ENCODE results near the gene MAN1A1. TPM values are rescaled to one million over a fixed set of nuclear protein-coding genes. Genes with fewer than 3 reads are reported as not detected.

MAN1A1 gene
- polyA plus RNA-seq, 2 of the 4 experiments (the other 2 are of a cell fraction) = 0.05 TPM; not detected in 1

DNA sequence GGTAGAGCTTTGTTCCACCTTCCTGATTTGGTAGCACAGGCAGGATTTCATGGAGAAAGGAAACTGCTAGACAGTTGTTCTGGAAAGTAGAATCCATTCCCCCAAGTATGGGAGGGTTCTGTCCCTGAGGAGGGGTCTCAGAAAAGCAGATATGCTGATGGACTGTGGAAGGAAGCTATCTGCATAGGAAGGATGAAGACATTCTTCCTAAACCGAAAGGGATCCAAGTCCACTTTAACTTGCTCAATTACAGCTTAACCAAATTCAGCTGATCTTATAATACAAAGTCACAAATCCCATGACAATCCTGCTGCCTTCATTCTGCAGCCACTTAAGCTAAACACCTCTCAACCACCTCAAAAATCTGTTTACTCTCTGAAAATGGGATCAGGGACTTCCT lies 2.6 kb downstream of the MAN1A1 start:
- FAIRE-seq (no peak), ATAC-seq (no peak), DNase-seq (ENCODE audit: low read depth in 1 of 2, low spot score in 1 of 2) (no peak)
- TF ChIP-seq EP300 (IDR thresholded peaks at IDR 0.05) (no peak), EHF (CRISPR knock-in tag; IDR thresholded peaks at IDR 0.05) (no peak)
- TF ChIP-seq, protein P1, sequence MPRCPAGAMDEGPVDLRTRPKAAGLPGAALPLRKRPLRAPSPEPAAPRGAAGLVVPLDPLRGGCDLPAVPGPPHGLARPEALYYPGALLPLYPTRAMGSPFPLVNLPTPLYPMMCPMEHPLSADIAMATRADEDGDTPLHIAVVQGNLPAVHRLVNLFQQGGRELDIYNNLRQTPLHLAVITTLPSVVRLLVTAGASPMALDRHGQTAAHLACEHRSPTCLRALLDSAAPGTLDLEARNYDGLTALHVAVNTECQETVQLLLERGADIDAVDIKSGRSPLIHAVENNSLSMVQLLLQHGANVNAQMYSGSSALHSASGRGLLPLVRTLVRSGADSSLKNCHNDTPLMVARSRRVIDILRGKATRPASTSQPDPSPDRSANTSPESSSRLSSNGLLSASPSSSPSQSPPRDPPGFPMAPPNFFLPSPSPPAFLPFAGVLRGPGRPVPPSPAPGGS (IDR thresholded peaks at IDR 0.05) = no peak
- Histone ChIP-seq H3K27ac (no peak overlapping the region), H3K9me3 (no peaks in the 10 kb centered on the region), H3K4me3 (no peak overlapping the region), H3K4me2 (no peak overlapping the region), H3K4me1 (peaks cover 17% of the 10 kb centered on the region; the same call in 2 of the 3 replicates)
- CTCF ChIA-PET = interaction anchor here (1.8 kb wide), 1 partner anchor 12 kb away, joined by 5 read pairs; no protein-coding TSS in a partner anchor
- POLR2A ChIA-PET = no interaction called here
- 83% methylated on average over 1 of the region's 1 CpG for WGBS (ENCODE audit: missing lambda C conversion rate)

DNA sequence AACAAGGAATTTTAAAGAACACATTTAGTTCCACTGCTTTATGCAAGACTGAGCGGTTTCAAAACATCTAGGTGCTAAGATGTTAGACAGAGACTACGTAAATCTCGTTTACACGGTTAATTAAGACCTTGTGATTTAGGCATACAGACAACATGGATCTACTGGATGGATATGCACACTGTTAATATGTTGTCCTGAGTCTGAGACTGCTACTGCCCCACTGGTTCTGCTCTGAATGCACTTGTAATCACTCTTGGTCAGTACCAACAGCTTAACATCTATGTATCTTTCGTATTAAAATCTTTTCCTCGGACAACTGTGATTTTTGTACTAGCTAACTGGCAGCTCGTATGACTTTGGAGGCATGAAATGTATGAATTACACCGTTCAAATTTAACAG lies 3.1 kb downstream of the MAN1A1 start:
- ChIA-PET POLR2A (no interaction called here), CTCF (interaction anchor here (1.8 kb wide), 1 partner anchor 12 kb away, joined by 5 read pairs; no protein-coding TSS in a partner anchor)
- DNase-seq (ENCODE audit: low read depth in 1 of 2, low spot score in 1 of 2) = no peak
- H3K4me1 ChIP-seq = peaks cover 17% of the 10 kb centered on the region; the same call in 2 of the 3 replicates
- H3K4me3 ChIP-seq = no peak overlapping the region
- H3K4me2 ChIP-seq = no peak overlapping the region
- H3K9me3 ChIP-seq = no peaks in the 10 kb centered on the region
- no peak for FAIRE-seq
- TF ChIP-seq, protein P1 (IDR thresholded peaks at IDR 0.05) = no peak
- no peak for TF ChIP-seq RAD21 (conservative IDR thresholded peaks at IDR 0.05 in 1 of 2, IDR thresholded peaks at IDR 0.05 in 1 of 2)
- no peak for TF ChIP-seq CBX2 (IDR thresholded peaks at IDR 0.05; ENCODE audit: borderline replicate concordance, low read depth)
- no peak for TF ChIP-seq E2F6 (IDR thresholded peaks at IDR 0.05; ENCODE audit: borderline replicate concordance, low read depth)
- TF ChIP-seq, protein P2, sequence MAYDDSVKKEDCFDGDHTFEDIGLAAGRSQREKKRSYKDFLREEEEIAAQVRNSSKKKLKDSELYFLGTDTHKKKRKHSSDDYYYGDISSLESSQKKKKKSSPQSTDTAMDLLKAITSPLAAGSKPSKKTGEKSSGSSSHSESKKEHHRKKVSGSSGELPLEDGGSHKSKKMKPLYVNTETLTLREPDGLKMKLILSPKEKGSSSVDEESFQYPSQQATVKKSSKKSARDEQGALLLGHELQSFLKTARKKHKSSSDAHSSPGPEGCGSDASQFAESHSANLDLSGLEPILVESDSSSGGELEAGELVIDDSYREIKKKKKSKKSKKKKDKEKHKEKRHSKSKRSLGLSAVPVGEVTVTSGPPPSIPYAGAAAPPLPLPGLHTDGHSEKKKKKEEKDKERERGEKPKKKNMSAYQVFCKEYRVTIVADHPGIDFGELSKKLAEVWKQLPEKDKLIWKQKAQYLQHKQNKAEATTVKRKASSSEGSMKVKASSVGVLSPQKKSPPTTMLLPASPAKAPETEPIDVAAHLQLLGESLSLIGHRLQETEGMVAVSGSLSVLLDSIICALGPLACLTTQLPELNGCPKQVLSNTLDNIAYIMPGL (CRISPR knock-in tag; IDR thresholded peaks at IDR 0.05; ENCODE audit: borderline replicate concordance) = no peak
- no peak for TF ChIP-seq ZC3H11A (IDR thresholded peaks at IDR 0.05)
- no peak for TF ChIP-seq NFE2L2 (conservative IDR thresholded peaks at IDR 0.05; ENCODE audit: low read length)
- ATAC-seq = no peak
- no peak overlapping the region for H3K27ac ChIP-seq
- 65% methylated on average over 8 of the region's 8 CpGs for WGBS (ENCODE audit: missing lambda C conversion rate)

- H3K27ac ChIP-seq = no peak overlapping the region
- no peaks in the 10 kb centered on the region for H3K9me3 ChIP-seq
- FAIRE-seq = no peak
- ChIA-PET POLR2A (no interaction called here), CTCF (no interaction called here)
- H3K4me3 ChIP-seq = no peak overlapping the region
- DNase-seq (ENCODE audit: low read depth in 1 of 2, low spot score in 1 of 2) = no peak
- no peak overlapping the region for H3K4me2 ChIP-seq
- WGBS (ENCODE audit: missing lambda C conversion rate) = 0% methylated on average over 2 of the region's 2 CpGs
- peaks cover 12% of the 10 kb centered on the region; the same call in 1 of the 3 replicates for H3K4me1 ChIP-seq
- TF ChIP-seq EHMT2 (IDR thresholded peaks at IDR 0.05; ENCODE audit: low read depth) (no peak), E2F6 (IDR thresholded peaks at IDR 0.05; ENCODE audit: borderline replicate concordance, low read depth) (no peak), RAD21 (conservative IDR thresholded peaks at IDR 0.05 in 1 of 2, IDR thresholded peaks at IDR 0.05 in 1 of 2) (no peak), FOSL2 (IDR thresholded peaks at IDR 0.05) (no peak), FOSL2 (CRISPR knock-in tag; IDR thresholded peaks at IDR 0.05) (no peak), RCOR1 (IDR thresholded peaks at IDR 0.05; ENCODE audit: low read depth, low read length) (no peak), EHF (CRISPR knock-in tag; IDR thresholded peaks at IDR 0.05) (no peak), PBX3 (IDR thresholded peaks at IDR 0.05) (no peak), JUN (IDR thresholded peaks at IDR 0.05) (no peak)
- TF ChIP-seq, protein P2 (CRISPR knock-in tag; IDR thresholded peaks at IDR 0.05; ENCODE audit: borderline replicate concordance) = no peak
- TF ChIP-seq, protein P3, sequence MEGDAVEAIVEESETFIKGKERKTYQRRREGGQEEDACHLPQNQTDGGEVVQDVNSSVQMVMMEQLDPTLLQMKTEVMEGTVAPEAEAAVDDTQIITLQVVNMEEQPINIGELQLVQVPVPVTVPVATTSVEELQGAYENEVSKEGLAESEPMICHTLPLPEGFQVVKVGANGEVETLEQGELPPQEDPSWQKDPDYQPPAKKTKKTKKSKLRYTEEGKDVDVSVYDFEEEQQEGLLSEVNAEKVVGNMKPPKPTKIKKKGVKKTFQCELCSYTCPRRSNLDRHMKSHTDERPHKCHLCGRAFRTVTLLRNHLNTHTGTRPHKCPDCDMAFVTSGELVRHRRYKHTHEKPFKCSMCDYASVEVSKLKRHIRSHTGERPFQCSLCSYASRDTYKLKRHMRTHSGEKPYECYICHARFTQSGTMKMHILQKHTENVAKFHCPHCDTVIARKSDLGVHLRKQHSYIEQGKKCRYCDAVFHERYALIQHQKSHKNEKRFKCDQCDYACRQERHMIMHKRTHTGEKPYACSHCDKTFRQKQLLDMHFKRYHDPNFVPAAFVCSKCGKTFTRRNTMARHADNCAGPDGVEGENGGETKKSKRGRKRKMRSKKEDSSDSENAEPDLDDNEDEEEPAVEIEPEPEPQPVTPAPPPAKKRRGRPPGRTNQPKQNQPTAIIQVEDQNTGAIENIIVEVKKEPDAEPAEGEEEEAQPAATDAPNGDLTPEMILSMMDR (IDR thresholded peaks at IDR 0.05) = no peak
- ATAC-seq = no peak
These were observed 4.4 kb downstream of the MAN1A1 start for GRCh38 chr6:119345114-119345513.
